ENCODE results near the gene ACADSB. TPM values are rescaled to one million over a fixed set of nuclear protein-coding genes. Genes with fewer than 3 reads are reported as not detected.

ACADSB gene
- total RNA-seq, 5 donors from 2014 or later (not counting 1 experiment from before 2014, with no cell fraction given) = 25.3 to 33.8 (median 33.0) TPM

DNA sequence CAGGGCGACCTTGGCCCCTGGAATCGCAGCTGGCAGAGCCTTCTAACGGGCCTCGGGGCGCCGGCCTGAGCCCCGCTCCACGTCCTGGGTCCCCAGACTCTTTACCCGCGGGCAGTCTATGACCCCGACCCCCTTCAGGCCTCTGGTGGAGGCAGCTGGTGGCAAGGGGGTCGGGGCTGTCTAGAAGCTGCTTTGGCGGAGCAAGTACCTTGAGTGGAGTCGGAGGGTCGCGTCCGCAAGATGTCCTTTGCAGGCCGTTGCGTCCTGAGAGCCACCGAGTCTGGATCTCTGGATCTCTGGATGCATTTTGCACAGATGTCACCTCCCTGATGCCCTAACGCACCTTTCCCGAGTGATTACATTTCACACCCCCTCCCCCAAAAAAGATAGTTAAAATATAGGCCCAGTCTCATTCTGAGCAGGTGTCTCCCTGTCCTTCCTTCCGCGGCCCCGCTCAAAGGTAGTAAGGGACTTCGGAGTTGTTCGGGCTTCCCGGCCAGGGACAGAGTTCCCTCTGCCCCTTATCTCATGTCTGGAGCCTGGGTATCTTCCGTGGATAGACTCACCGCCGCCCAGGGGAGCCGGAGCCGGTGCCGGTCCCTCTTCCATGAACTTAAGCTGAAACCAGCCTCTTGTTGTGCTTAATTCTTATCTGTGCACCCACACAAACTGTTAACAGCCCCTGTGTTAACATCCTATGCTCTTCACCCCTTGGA lies 457 bp downstream of the ACADSB start:
- DNase-seq = peak in 11 of 35 experiments; percentile 2 to 29 (median 10)

GRCh38 chr10:123011987-123012386 lies 3.2 kb downstream of the ACADSB start:
- Mint-ChIP-seq H3K36me3 (peaks cover 30% of the 10 kb centered on the region), H3K4me1 (peaks cover 33 to 48% (median 40%) of the 10 kb centered on the region in 3 donors), H3K4me3 (no peak overlapping the region), H3K9me3 (no peaks in the 10 kb centered on the region), H3K27ac (no peak overlapping the region), H3K27me3 (no peaks in the 10 kb centered on the region)
- no peaks in the 10 kb centered on the region for H3K27me3 ChIP-seq (replicated peaks in 1 of 2; ENCODE audit: control insufficient read depth in 2 of 2, extremely low read depth in 1 of 2, insufficient read depth in 2 of 2, low read length in 1 of 2)
- ChIA-PET CTCF (interaction anchor here in 1 of 2 donors (0.6 kb wide), 1 partner anchor 1405 kb away, joined by 7 read pairs; no protein-coding TSS in a partner anchor), POLR2A (interaction anchor here (0.6 kb wide), 3 partner anchors 230 to 622 kb away, joined by 3 to 4 read pairs (median 4); no protein-coding TSS in a partner anchor)
- H3K27ac ChIP-seq (ENCODE audit: low read length) = no peak overlapping the region
- DNase-seq (no peak), ATAC-seq (replicated peaks in 1 of 4) (no peak)
- H3K4me3 ChIP-seq (ENCODE audit: control insufficient read depth in 1 of 2, extremely low read depth in 1 of 2, low read length in 1 of 2) = no peak overlapping the region
- H3K4me1 ChIP-seq (ENCODE audit: control insufficient read depth in 1 of 2, extremely low read depth in 1 of 2, insufficient read depth in 2 of 2, low read length in 2 of 2) = peaks cover 13 to 17% of the 10 kb centered on the region in 2 experiments
- H3K36me3 ChIP-seq (ENCODE audit: control insufficient read depth in 2 of 2, extremely low read depth in 1 of 2, insufficient read depth in 1 of 2, low read length in 1 of 2) = no peaks in the 10 kb centered on the region
- whole genome bisulfite sequencing (ENCODE audit: insufficient coverage) = 83% methylated on average over 1 of the region's 3 CpGs
- H3K9me3 ChIP-seq = no peaks in the 10 kb centered on the region

More for the DNA sequence above, 457 bp downstream of the ACADSB start:
- Mint-ChIP-seq H3K36me3 (peaks cover 16% of the 10 kb centered on the region), H3K9me3 (no peaks in the 10 kb centered on the region), H3K27me3 (no peaks in the 10 kb centered on the region), H3K27ac (peak overlapping the region; percentile 99), H3K4me3 (peak overlapping the region; percentile 94 to 99 (median 99)), H3K4me1 (peaks cover 55 to 62% (median 56%) of the 10 kb centered on the region in 3 donors)
- ChIA-PET CTCF (interaction anchor here in 1 of 2 donors (1.1 to 2.4 kb wide), 2 partner anchors 13 to 28 kb away, joined by 3 to 18 read pairs; partner anchors contain the start of gene PSTK), POLR2A (no interaction called here)
- peaks cover 0 to 4% of the 10 kb centered on the region in 2 donors for H3K36me3 ChIP-seq (ENCODE audit: control insufficient read depth in 2 of 2, extremely low read depth in 1 of 2, insufficient read depth in 1 of 2, low read length in 1 of 2)
- peak overlapping the region; percentile 79 for H3K27ac ChIP-seq (ENCODE audit: low read length)
- H3K4me3 ChIP-seq (ENCODE audit: control insufficient read depth in 1 of 2, extremely low read depth in 1 of 2, low read length in 1 of 2) = peak overlapping the region; percentile 70 to 89
- H3K9me3 ChIP-seq = no peaks in the 10 kb centered on the region
- no peaks in the 10 kb centered on the region for H3K27me3 ChIP-seq (replicated peaks in 1 of 2; ENCODE audit: control insufficient read depth in 2 of 2, extremely low read depth in 1 of 2, insufficient read depth in 2 of 2, low read length in 1 of 2)
- peak in 1 of 4 experiments; percentile 23 for ATAC-seq (replicated peaks in 1 of 4)
- H3K4me1 ChIP-seq (ENCODE audit: control insufficient read depth in 1 of 2, extremely low read depth in 1 of 2, insufficient read depth in 2 of 2, low read length in 2 of 2) = peaks cover 17 to 19% of the 10 kb centered on the region in 2 experiments
- 2% methylated on average over 32 of the region's 34 CpGs for WGBS (ENCODE audit: insufficient coverage)

GRCh38 chr10:123013456-123014419 lies 4.9 kb downstream of the ACADSB start:
- Mint-ChIP-seq H3K9me3 (no peaks in the 10 kb centered on the region), H3K27me3 (no peaks in the 10 kb centered on the region), H3K4me3 (no peak overlapping the region), H3K27ac (no peak overlapping the region), H3K4me1 (peaks cover 20 to 39% (median 25%) of the 10 kb centered on the region in 3 donors), H3K36me3 (peaks cover 27% of the 10 kb centered on the region)
- no peak overlapping the region for H3K4me3 ChIP-seq (ENCODE audit: control insufficient read depth in 1 of 2, extremely low read depth in 1 of 2, low read length in 1 of 2)
- H3K27me3 ChIP-seq (replicated peaks in 1 of 2; ENCODE audit: control insufficient read depth in 2 of 2, extremely low read depth in 1 of 2, insufficient read depth in 2 of 2, low read length in 1 of 2) = no peaks in the 10 kb centered on the region
- H3K36me3 ChIP-seq (ENCODE audit: control insufficient read depth in 2 of 2, extremely low read depth in 1 of 2, insufficient read depth in 1 of 2, low read length in 1 of 2) = no peaks in the 10 kb centered on the region
- CTCF ChIA-PET = interaction anchor here in 1 of 2 donors (0.6 to 1.1 kb wide), 2 partner anchors 7 to 101 kb away, joined by 3 to 4 read pairs; no protein-coding TSS in a partner anchor
- 95% methylated on average over 34 of the region's 43 CpGs for WGBS (ENCODE audit: insufficient coverage)
- POLR2A ChIA-PET = interaction anchor here in 1 of 2 donors (0.6 kb wide), 1 partner anchor 128 kb away, joined by 6 read pairs; no protein-coding TSS in a partner anchor
- H3K27ac ChIP-seq (ENCODE audit: low read length) = no peak overlapping the region
- DNase-seq = no peak
- no peaks in the 10 kb centered on the region for H3K9me3 ChIP-seq
- H3K4me1 ChIP-seq (ENCODE audit: control insufficient read depth in 1 of 2, extremely low read depth in 1 of 2, insufficient read depth in 2 of 2, low read length in 2 of 2) = peaks cover 6 to 11% of the 10 kb centered on the region in 2 experiments
- no peak for ATAC-seq (replicated peaks in 1 of 4)

GRCh38 chr10:123014772-123015171 lies 6.0 kb downstream of the ACADSB start:
- Mint-ChIP-seq H3K9me3 (no peaks in the 10 kb centered on the region), H3K4me1 (peaks cover 14 to 29% (median 19%) of the 10 kb centered on the region in 3 donors), H3K4me3 (no peak overlapping the region), H3K27ac (no peak overlapping the region), H3K27me3 (no peaks in the 10 kb centered on the region), H3K36me3 (peaks cover 27% of the 10 kb centered on the region)
- CTCF ChIA-PET = interaction anchor here in 1 of 2 donors (0.6 kb wide), 1 partner anchor 100 kb away, joined by 3 read pairs; no protein-coding TSS in a partner anchor
- Histone ChIP-seq H3K27me3 (replicated peaks in 1 of 2; ENCODE audit: control insufficient read depth in 2 of 2, extremely low read depth in 1 of 2, insufficient read depth in 2 of 2, low read length in 1 of 2) (no peaks in the 10 kb centered on the region), H3K4me3 (ENCODE audit: control insufficient read depth in 1 of 2, extremely low read depth in 1 of 2, low read length in 1 of 2) (no peak overlapping the region), H3K4me1 (ENCODE audit: control insufficient read depth in 1 of 2, extremely low read depth in 1 of 2, insufficient read depth in 2 of 2, low read length in 2 of 2) (peaks cover 1% of the 10 kb centered on the region in 2 experiments), H3K27ac (ENCODE audit: low read length) (no peak overlapping the region), H3K36me3 (ENCODE audit: control insufficient read depth in 2 of 2, extremely low read depth in 1 of 2, insufficient read depth in 1 of 2, low read length in 1 of 2) (no peaks in the 10 kb centered on the region), H3K9me3 (no peaks in the 10 kb centered on the region)
- 100% methylated on average over 2 of the region's 2 CpGs for WGBS (ENCODE audit: insufficient coverage)
- POLR2A ChIA-PET = interaction anchor here in 1 of 2 donors (0.6 kb wide), 1 partner anchor 19 kb away, joined by 3 read pairs; no protein-coding TSS in a partner anchor
- DNase-seq = no peak
- no peak for ATAC-seq (replicated peaks in 1 of 4)

DNA sequence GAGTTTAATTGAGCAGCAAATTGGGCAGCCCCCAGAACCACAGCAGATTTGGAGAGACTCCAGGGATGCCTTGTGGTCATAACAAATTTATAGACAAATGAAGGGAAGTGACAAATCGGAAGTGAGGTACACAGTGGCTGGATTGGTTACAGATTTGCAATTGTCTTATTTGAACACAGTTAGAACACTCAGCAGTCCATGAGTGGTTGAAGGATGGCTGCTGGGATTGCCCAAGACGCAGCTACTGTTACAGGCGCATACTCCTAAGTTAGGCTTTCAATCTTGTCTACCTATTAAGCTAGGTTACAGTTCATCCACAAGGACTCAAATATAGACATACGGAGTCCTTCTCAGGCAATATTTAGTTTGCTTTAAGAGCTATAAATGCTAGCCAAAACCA lies 7.4 kb downstream of the ACADSB start:
- H3K4me1 Mint-ChIP-seq = peaks cover 3 to 19% (median 5%) of the 10 kb centered on the region in 3 donors
- no peak overlapping the region for H3K4me3 Mint-ChIP-seq
- no peak for DNase-seq
- no peaks in the 10 kb centered on the region for H3K9me3 ChIP-seq
- no peak overlapping the region for H3K27ac ChIP-seq (ENCODE audit: low read length)
- H3K4me3 ChIP-seq (ENCODE audit: control insufficient read depth in 1 of 2, extremely low read depth in 1 of 2, low read length in 1 of 2) = no peak overlapping the region
- H3K27me3 Mint-ChIP-seq = no peaks in the 10 kb centered on the region
- peaks cover 27% of the 10 kb centered on the region for H3K36me3 Mint-ChIP-seq
- ChIA-PET CTCF (no interaction called here), POLR2A (interaction anchor here in 1 of 2 donors (0.6 kb wide), 1 partner anchor 14 kb away, joined by 5 read pairs; no protein-coding TSS in a partner anchor)
- H3K27ac Mint-ChIP-seq = no peak overlapping the region
- WGBS (ENCODE audit: insufficient coverage) = no CpG with 5 or more reads among the region's 4 CpGs
- ATAC-seq (replicated peaks in 1 of 4) = no peak
- H3K27me3 ChIP-seq (replicated peaks in 1 of 2; ENCODE audit: control insufficient read depth in 2 of 2, extremely low read depth in 1 of 2, insufficient read depth in 2 of 2, low read length in 1 of 2) = no peaks in the 10 kb centered on the region
- no peaks in the 10 kb centered on the region for H3K36me3 ChIP-seq (ENCODE audit: control insufficient read depth in 2 of 2, extremely low read depth in 1 of 2, insufficient read depth in 1 of 2, low read length in 1 of 2)
- H3K9me3 Mint-ChIP-seq = no peaks in the 10 kb centered on the region
- no peaks in the 10 kb centered on the region for H3K4me1 ChIP-seq (ENCODE audit: control insufficient read depth in 1 of 2, extremely low read depth in 1 of 2, insufficient read depth in 2 of 2, low read length in 2 of 2)
